ENCODE results near the gene MGP. TPM values are rescaled to one million over a fixed set of nuclear protein-coding genes. Genes with fewer than 3 reads are reported as not detected.

MGP gene
- total RNA-seq, 1 donor from 2014 or later, result not detected

GRCh38 chr12:14913381-14913781, 27.7 kb upstream of the MGP start:
- Mint-ChIP-seq H3K4me3 (no peak overlapping the region), H3K36me3 (ENCODE audit: low read depth) (peaks cover 70% of the 10 kb centered on the region), H3K9me3 (peaks cover 2% of the 10 kb centered on the region), H3K4me1 (peaks cover 19% of the 10 kb centered on the region), H3K27me3 (no peaks in the 10 kb centered on the region), H3K27ac (no peak overlapping the region)
- DNase-seq, result no peak
- intact Hi-C loops (cut with micrococcal nuclease), result loop anchor here (5.0 kb wide), 1 partner anchor 66 kb away; no protein-coding TSS in a partner anchor

DNA sequence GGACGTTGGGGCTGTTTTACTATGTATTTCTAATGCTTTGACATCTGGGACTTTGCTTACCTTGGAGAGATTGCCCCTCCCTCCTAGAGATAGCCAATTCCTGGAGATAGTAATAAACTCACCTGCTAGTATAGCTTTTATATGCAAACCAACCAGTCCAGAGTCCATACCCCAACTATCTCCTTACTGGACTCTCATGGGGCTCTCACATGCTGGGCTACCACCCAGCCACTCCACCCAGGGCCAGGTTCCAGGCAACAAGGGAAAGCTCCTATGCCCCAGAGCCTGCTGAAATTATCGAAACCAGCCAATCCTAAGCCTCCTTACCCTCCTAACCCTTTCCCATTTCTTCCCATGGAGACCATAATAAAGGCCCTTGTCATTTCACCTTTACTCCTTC, 25.5 kb upstream of the MGP start:
- peaks cover 11% of the 10 kb centered on the region for H3K9me3 Mint-ChIP-seq
- H3K4me3 Mint-ChIP-seq, result no peak overlapping the region
- no peak for DNase-seq
- peak overlapping the region; percentile 93 for H3K27ac Mint-ChIP-seq
- no peaks in the 10 kb centered on the region for H3K27me3 Mint-ChIP-seq
- peaks cover 68% of the 10 kb centered on the region for H3K36me3 Mint-ChIP-seq (ENCODE audit: low read depth)
- intact Hi-C loops (cut with micrococcal nuclease), result loop anchor here (2.0 to 5.0 kb wide), 2 partner anchors 64 to 136 kb away; a partner anchor contains a TSS
- peaks cover 26% of the 10 kb centered on the region for H3K4me1 Mint-ChIP-seq

DNA sequence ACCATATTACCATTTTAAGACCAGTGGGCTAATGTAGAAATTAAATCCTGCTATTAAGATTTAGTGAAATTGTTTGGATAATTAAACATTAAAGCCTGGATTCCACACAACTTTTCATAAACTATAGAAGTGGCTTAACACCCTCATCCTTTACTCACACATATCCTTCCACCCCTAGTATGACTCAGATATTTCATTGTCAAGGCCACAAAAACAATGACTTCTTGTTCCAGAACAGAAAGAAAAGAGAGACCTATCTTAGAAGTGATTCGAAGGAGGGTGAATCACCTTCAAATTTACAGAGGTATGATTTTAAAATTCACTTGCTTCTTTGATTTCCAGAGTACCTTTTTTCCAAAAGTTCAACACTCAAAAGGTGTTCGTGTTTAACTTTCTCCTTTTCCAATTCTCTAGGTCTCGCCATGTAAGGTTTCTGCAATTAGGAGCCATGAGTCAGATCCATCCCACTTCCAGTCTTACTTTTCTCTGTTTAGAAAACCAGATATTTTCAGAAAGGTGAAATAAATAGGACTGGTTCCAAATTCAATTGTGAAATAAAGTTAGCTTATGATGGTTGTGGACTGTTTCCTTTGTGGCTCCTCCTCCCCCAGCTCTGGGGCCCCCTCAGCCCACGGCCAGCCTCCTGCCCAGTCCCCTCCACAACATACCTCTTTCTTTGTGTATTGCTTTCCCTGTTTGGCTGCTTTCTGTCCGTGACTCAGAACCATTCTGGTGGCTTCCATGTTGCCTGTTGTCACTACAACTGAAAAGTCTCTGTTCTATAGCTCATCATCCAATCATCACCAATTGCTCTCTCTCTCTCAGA, 24.6 kb upstream of the MGP start:
- Mint-ChIP-seq H3K9me3 (peaks cover 11% of the 10 kb centered on the region), H3K36me3 (ENCODE audit: low read depth) (peaks cover 62% of the 10 kb centered on the region), H3K4me1 (peaks cover 26% of the 10 kb centered on the region), H3K27ac (peak overlapping the region; percentile 93), H3K4me3 (peak overlapping the region; percentile 47), H3K27me3 (no peaks in the 10 kb centered on the region)
- no peak for DNase-seq
- intact Hi-C loops (cut with micrococcal nuclease), result loop anchor here (1.0 to 5.0 kb wide), 5 partner anchors 10 to 136 kb away; partner anchors contain the start of gene ARHGDIB

DNA sequence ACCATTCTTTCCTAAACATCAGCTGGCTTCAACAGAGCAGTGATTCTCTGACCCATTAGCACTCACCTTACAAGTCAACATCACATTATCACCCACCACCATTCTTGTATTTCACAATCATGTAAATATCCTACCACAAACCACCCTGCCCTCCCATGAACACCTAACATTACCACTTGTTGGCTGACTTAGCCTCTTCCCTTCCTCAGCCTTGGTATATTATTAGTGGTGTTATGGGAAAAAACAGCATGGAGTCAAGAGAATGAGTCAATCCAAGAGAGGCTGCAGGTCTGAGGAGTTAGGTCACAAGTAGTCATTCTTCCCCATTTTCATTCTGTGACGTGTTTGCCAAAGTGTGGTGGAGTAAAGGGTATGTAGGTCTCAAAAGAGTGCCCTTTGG, 22.3 kb upstream of the MGP start:
- intact Hi-C loops (cut with micrococcal nuclease), result no loop called here
- H3K36me3 Mint-ChIP-seq (ENCODE audit: low read depth), result peaks cover 42% of the 10 kb centered on the region
- H3K4me3 Mint-ChIP-seq, result no peak overlapping the region
- H3K9me3 Mint-ChIP-seq, result peaks cover 11% of the 10 kb centered on the region
- H3K27ac Mint-ChIP-seq, result peak overlapping the region; percentile 76
- H3K27me3 Mint-ChIP-seq, result no peaks in the 10 kb centered on the region
- H3K4me1 Mint-ChIP-seq, result peaks cover 26% of the 10 kb centered on the region
- DNase-seq, result peak; percentile 41

GRCh38 chr12:14906114-14906513, 20.5 kb upstream of the MGP start:
- Mint-ChIP-seq H3K36me3 (ENCODE audit: low read depth) (peaks cover 32% of the 10 kb centered on the region), H3K27me3 (no peaks in the 10 kb centered on the region)
- intact Hi-C loops (cut with micrococcal nuclease), result no loop called here

GRCh38 chr12:14905269-14906004, 19.8 kb upstream of the MGP start:
- Mint-ChIP-seq H3K9me3 (peaks cover 11% of the 10 kb centered on the region), H3K27me3 (no peaks in the 10 kb centered on the region)

More at GRCh38 chr12:14906114-14906513, 20.5 kb upstream of the MGP start:
- no peak overlapping the region for H3K4me3 Mint-ChIP-seq
- peaks cover 11% of the 10 kb centered on the region for H3K9me3 Mint-ChIP-seq
- DNase-seq, result peak; percentile 21
- H3K4me1 Mint-ChIP-seq, result peaks cover 23% of the 10 kb centered on the region
- no peak overlapping the region for H3K27ac Mint-ChIP-seq

DNA sequence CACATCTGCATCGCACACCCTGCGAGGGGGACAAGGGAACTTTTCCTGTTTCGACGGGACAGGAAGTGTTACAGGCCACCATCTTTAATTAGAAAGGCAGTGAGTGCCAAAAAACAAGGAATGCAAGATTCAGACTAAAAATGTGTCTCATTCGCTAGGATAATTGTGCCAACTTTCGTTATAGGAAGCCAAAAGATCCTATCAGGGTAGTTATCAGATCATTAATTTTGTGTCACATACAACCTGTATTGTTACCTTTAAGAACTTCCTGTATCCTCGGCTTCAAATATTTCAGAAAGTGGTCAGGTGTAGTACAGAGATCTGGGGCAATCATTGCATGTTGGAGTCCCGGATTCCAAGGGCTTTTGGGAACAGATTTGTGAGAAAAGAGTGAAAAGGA, 19.2 kb upstream of the MGP start:
- peaks cover 11% of the 10 kb centered on the region for H3K9me3 Mint-ChIP-seq
- no peaks in the 10 kb centered on the region for H3K27me3 Mint-ChIP-seq
- H3K4me3 Mint-ChIP-seq, result no peak overlapping the region
- peak; percentile 9 for DNase-seq
- peaks cover 12% of the 10 kb centered on the region for H3K4me1 Mint-ChIP-seq
- H3K27ac Mint-ChIP-seq, result no peak overlapping the region
- H3K36me3 Mint-ChIP-seq (ENCODE audit: low read depth), result peaks cover 21% of the 10 kb centered on the region
- intact Hi-C loops (cut with micrococcal nuclease), result no loop called here

More at GRCh38 chr12:14905269-14906004, 19.8 kb upstream of the MGP start:
- peaks cover 27% of the 10 kb centered on the region for H3K36me3 Mint-ChIP-seq (ENCODE audit: low read depth)
- H3K4me1 Mint-ChIP-seq, result peaks cover 18% of the 10 kb centered on the region
- no peak overlapping the region for H3K27ac Mint-ChIP-seq
- intact Hi-C loops (cut with micrococcal nuclease), result no loop called here
- DNase-seq, result peak; percentile 19
- no peak overlapping the region for H3K4me3 Mint-ChIP-seq

DNA sequence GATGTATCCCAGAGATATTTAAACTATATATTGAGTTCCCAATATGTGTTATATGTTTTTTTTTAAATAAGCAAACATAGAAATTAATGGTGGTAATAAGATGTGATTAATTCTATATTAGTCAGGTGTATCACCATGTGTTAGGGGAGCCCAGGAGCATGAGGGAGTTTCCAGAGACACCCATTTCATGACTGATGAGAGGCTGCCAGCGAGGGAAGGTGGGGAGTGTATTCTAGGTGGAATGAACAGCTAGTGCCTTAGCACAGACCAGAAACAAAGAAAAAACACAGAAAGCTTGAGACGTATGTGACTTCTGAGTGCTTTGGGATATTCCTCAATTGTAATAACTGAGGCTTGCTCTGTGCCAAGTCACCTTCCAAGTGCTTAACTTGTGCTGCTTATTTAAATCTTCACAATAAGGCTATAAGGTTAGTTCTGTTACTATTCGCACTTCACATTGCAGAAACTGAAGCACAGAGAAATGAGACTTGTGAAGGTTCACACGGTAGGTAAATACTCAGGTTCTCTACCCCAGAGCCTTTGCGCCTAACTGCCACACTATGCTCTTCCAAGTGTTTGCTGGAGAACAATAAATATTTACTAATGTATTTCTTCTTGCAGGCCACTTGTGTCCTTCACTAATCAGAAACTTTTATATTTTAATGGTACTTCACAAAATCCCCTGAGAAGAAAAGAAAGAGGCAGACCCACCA, 17.9 kb upstream of the MGP start:
- Mint-ChIP-seq H3K36me3 (ENCODE audit: low read depth) (peaks cover 18% of the 10 kb centered on the region), H3K27ac (no peak overlapping the region), H3K9me3 (peaks cover 10% of the 10 kb centered on the region), H3K27me3 (no peaks in the 10 kb centered on the region), H3K4me1 (peaks cover 9% of the 10 kb centered on the region), H3K4me3 (no peak overlapping the region)
- peak; percentile 47 for DNase-seq
- intact Hi-C loops (cut with micrococcal nuclease), result no loop called here

- Mint-ChIP-seq H3K27me3 (no peaks in the 10 kb centered on the region), H3K36me3 (ENCODE audit: low read depth) (peaks cover 7% of the 10 kb centered on the region), H3K4me1 (peaks cover 2% of the 10 kb centered on the region), H3K9me3 (peaks cover under 1% of the 10 kb centered on the region), H3K4me3 (no peak overlapping the region), H3K27ac (no peak overlapping the region)
- peak; percentile 26 for DNase-seq
- intact Hi-C loops (cut with micrococcal nuclease), result no loop called here
Observed at GRCh38 chr12:14902465-14902864, 16.8 kb upstream of the MGP start.

GRCh38 chr12:14901228-14901562, 15.5 kb upstream of the MGP start:
- intact Hi-C loops (cut with micrococcal nuclease), result no loop called here
- no peak for DNase-seq
- peaks cover 2% of the 10 kb centered on the region for H3K36me3 Mint-ChIP-seq (ENCODE audit: low read depth)
- no peaks in the 10 kb centered on the region for H3K9me3 Mint-ChIP-seq
- H3K4me3 Mint-ChIP-seq, result no peak overlapping the region
- no peaks in the 10 kb centered on the region for H3K27me3 Mint-ChIP-seq
- no peak overlapping the region for H3K27ac Mint-ChIP-seq
- H3K4me1 Mint-ChIP-seq, result peaks cover 2% of the 10 kb centered on the region

- Mint-ChIP-seq H3K4me3 (no peak overlapping the region), H3K36me3 (ENCODE audit: low read depth) (peaks cover 2% of the 10 kb centered on the region), H3K4me1 (peaks cover 2% of the 10 kb centered on the region), H3K27me3 (no peaks in the 10 kb centered on the region), H3K9me3 (no peaks in the 10 kb centered on the region), H3K27ac (no peak overlapping the region)
- DNase-seq, result no peak
- intact Hi-C loops (cut with micrococcal nuclease), result no loop called here
Observed at GRCh38 chr12:14900521-14901227, 15.0 kb upstream of the MGP start.

- intact Hi-C loops (cut with micrococcal nuclease), result no loop called here
- no peaks in the 10 kb centered on the region for H3K36me3 Mint-ChIP-seq (ENCODE audit: low read depth)
- H3K27me3 Mint-ChIP-seq, result no peaks in the 10 kb centered on the region
- no peaks in the 10 kb centered on the region for H3K4me1 Mint-ChIP-seq
- H3K9me3 Mint-ChIP-seq, result no peaks in the 10 kb centered on the region
- H3K27ac Mint-ChIP-seq, result no peak overlapping the region
- no peak for DNase-seq
- no peak overlapping the region for H3K4me3 Mint-ChIP-seq
Observed at GRCh38 chr12:14896521-14897169, 11.0 kb upstream of the MGP start.

Data from activated CD4-positive, alpha-beta T cell treated with anti-CD3 and anti-CD28 coated beads, Interleukin-2, amount 10 ng/mL, durations not matched to agents 24 days and 14 days (primary cell).